ENCODE measurements around the gene SORCS1. TPM values are rescaled to one million over a fixed set of nuclear protein-coding genes. Genes with fewer than 3 reads are reported as not detected.

SORCS1 gene
- total and polyA plus RNA-seq, 2 of the 13 experiments (the other 11 are each of a cell fraction or from before 2014, with no cell fraction given) = not detected

GRCh38 chr10:106528702-106529101 lies 635.8 kb downstream of the SORCS1 start (continued):
- TF ChIP-seq, protein P1, sequence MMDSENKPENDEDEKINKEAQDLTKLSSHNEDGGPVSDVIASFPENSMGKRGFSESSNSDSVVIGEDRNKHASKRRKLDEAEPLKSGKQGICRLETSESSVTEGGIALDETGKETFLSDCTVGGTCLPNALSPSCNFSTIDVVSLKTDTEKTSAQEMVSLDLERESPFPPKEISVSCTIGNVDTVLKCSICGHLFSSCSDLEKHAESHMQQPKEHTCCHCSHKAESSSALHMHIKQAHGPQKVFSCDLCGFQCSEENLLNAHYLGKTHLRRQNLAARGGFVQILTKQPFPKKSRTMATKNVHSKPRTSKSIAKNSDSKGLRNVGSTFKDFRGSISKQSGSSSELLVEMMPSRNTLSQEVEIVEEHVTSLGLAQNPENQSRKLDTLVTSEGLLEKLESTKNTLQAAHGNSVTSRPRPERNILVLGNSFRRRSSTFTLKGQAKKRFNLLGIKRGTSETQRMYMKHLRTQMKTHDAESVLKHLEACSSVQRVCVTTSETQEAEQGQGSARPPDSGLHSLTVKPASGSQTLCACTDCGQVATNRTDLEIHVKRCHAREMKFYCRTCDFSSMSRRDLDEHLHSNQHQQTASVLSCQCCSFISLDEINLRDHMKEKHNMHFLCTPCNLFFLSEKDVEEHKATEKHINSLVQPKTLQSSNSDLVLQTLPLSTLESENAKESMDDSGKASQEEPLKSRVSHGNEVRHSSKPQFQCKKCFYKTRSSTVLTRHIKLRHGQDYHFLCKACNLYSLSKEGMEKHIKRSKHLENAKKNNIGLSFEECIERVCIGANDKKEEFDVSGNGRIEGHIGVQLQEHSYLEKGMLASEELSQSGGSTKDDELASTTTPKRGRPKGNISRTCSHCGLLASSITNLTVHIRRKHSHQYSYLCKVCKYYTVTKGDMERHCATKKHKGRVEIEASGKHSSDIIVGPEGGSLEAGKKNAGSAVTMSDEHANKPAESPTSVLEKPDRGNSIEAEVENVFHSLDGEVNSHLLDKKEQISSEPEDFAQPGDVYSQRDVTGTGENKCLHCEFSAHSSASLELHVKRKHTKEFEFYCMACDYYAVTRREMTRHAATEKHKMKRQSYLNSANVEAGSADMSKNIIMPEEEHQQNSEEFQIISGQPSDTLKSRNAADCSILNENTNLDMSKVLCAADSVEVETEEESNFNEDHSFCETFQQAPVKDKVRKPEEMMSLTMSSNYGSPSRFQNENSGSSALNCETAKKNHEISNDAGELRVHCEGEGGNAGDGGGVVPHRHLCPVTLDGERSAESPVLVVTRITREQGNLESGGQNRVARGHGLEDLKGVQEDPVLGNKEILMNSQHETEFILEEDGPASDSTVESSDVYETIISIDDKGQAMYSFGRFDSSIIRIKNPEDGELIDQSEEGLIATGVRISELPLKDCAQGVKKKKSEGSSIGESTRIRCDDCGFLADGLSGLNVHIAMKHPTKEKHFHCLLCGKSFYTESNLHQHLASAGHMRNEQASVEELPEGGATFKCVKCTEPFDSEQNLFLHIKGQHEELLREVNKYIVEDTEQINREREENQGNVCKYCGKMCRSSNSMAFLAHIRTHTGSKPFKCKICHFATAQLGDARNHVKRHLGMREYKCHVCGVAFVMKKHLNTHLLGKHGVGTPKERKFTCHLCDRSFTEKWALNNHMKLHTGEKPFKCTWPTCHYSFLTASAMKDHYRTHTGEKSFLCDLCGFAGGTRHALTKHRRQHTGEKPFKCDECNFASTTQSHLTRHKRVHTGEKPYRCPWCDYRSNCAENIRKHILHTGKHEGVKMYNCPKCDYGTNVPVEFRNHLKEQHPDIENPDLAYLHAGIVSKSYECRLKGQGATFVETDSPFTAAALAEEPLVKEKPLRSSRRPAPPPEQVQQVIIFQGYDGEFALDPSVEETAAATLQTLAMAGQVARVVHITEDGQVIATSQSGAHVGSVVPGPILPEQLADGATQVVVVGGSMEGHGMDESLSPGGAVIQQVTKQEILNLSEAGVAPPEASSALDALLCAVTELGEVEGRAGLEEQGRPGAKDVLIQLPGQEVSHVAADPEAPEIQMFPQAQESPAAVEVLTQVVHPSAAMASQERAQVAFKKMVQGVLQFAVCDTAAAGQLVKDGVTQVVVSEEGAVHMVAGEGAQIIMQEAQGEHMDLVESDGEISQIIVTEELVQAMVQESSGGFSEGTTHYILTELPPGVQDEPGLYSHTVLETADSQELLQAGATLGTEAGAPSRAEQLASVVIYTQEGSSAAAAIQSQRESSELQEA (CRISPR knock-in tag; IDR thresholded peaks at IDR 0.05; ENCODE audit: not compliant biosample characterization) = no peak
- no peak for TF ChIP-seq POLR2AphosphoS5 (IDR thresholded peaks at IDR 0.05; ENCODE audit: low read depth, low read length)
- no peak for TF ChIP-seq MAFF (IDR thresholded peaks at IDR 0.05; ENCODE audit: low read depth, low read length)
- TF ChIP-seq SKIL (CRISPR knock-in tag; IDR thresholded peaks at IDR 0.05; ENCODE audit: borderline replicate concordance) = no peak
- TF ChIP-seq SP1 (IDR thresholded peaks at IDR 0.05) = no peak
- TF ChIP-seq SP1 (CRISPR knock-in tag; IDR thresholded peaks at IDR 0.05) = no peak

Data from HepG2 (cell line).